NCI-H1436 treated with DMSO at 0.1 percent for 48 hours (cell line): Measurements from ENCODE around the gene MTCP1.
A peak's percentile ranks its signal among the peaks of the same experiment; 100 is the strongest.

Source experiments
- DNase-seq: peaks from one replicate; lab custom pipeline; 2025; lab: John Stamatoyannopoulos, UW

The MTCP1 gene

DNA sequence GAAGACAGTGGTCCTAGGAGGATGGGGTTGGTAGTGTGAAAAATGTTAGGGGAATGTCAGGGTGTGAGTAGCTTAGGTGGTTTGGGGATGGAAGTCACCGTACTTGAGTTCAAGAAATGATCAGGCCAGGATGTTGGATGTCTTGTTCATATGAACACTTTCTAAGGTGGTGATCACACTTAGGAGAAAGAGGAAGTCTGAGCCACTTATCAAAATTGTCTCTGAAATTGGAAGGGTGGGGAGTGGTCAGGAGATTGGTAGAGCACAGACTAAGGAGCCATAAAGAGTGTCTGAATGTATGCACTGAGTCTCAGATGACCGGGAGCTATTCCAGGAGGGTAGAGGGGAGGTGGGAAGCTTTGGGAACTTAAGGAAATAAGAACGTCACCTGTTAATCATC lies 17.3 kb downstream of the MTCP1 start:
- DNase-seq: no peak

- DNase-seq: no peak
Observed at GRCh38 chrX:155052738-155053498, 18.0 kb downstream of the MTCP1 start.

- peak; percentile 3 for DNase-seq
Observed at GRCh38 chrX:155048977-155049619, 21.8 kb downstream of the MTCP1 start.

GRCh38 chrX:155046811-155047528 lies 24.0 kb downstream of the MTCP1 start:
- DNase-seq: no peak

- no peak for DNase-seq
Observed at GRCh38 chrX:155046129-155046810, 24.7 kb downstream of the MTCP1 start.

DNA sequence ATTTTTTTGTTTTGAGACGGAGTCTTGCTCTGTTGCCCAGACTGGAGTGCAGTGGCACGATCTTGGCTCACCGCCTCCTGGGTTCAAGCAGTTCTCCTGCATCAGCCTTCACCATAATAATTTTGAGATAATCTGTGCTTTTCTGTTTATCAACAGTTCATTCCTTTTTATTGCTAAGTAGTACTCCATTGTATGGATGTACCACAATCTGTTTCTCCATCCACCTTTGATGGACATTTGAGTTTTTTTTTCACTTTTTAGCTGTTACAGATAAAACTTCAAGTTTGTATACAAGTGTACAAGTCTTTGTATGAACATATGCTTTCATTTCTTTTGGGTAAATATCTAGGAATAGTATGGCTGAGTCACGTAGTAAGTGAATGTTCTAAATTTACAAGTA lies 35.2 kb downstream of the MTCP1 start:
- DNase-seq: no peak

DNA sequence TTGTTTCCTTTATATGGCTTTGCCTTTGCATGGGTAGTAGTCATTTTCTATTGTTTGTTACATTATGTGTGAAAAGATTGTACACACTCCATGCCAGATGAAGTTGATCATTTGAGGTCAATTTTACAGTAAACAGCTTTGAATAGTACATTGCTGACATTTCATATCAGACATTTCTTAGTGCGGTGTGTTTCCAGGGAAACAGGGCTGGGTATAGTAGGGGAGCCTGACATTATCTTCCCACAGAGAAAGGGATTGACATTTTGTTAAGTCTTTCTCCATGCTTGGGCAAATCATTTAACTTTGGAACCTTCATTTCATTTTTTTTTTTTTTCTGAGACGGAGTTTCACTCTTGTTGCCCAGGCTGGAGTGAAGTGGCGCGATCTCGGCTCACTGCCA lies 39.3 kb downstream of the MTCP1 start:
- no peak for DNase-seq

- no peak for DNase-seq
Observed at GRCh38 chrX:155028877-155029291, 42.1 kb downstream of the MTCP1 start.

DNA sequence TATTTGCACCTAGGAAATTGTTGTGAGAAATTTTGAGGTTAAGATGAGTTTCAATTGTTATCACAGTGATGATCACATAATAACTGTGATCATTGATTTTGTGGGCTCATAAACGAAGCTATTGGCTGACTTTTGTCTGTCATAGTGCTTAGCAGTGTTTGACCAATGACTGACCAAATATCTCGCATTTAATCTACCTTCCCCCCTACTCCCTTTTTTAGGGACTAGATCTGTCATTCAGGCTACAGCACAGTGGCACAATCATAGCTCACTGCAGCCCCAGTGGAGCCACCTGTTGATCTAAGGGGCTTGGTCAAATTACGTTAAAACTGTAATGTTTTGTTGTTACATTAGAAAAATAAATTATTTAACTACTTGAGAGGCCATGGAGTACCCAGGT lies 42.8 kb downstream of the MTCP1 start:
- DNase-seq: no peak

GRCh38 chrX:155027509-155028066 lies 43.3 kb downstream of the MTCP1 start:
- no peak for DNase-seq

DNA sequence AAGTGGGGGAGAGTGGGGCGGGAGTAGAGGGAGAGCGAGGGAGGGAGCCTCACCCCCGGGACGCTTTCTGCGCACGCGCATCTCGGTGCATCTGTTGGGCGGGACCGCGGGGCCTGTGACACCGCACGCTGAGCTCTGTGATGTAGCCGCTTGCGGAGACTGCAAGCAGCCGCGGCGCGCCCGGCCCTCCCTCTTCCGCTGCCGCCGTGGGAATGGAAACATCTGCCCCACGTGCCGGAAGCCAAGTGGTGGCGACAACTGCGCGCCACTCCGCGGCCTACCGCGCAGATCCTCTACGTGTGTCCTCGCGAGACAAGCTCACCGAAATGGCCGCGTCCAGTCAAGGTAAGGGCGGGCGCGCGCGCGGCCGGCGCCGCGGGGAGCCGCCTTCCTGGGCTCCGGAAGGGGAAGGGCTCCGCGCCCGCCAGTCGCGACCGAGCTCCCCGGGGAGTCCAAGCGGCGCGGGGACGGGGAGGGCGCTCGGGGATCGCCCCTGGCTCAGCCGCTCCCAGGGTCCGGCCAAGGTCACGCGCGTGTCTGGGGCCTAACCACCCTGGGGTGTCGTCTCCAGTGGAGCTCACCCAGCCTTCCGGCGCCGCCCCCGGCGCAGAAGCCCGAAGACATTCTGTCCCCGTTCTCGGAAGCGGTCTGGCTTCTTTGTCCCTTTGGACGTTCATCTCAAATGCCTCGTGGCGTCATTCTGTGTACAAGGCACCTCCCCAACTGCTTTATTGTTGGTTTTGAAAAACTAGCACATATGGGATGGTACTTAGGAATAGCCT lies 44.0 kb downstream of the MTCP1 start, which contains the start of gene FUNDC2:
FUNDC2 (plus strand) TSS at position 118 of the 782 bp plus-strand sequence; CDS start at position 213, 95 bp downstream.
- peak; percentile 84 for DNase-seq

- DNase-seq: no peak
Observed at GRCh38 chrX:155026420-155026726, 44.6 kb downstream of the MTCP1 start.

DNA sequence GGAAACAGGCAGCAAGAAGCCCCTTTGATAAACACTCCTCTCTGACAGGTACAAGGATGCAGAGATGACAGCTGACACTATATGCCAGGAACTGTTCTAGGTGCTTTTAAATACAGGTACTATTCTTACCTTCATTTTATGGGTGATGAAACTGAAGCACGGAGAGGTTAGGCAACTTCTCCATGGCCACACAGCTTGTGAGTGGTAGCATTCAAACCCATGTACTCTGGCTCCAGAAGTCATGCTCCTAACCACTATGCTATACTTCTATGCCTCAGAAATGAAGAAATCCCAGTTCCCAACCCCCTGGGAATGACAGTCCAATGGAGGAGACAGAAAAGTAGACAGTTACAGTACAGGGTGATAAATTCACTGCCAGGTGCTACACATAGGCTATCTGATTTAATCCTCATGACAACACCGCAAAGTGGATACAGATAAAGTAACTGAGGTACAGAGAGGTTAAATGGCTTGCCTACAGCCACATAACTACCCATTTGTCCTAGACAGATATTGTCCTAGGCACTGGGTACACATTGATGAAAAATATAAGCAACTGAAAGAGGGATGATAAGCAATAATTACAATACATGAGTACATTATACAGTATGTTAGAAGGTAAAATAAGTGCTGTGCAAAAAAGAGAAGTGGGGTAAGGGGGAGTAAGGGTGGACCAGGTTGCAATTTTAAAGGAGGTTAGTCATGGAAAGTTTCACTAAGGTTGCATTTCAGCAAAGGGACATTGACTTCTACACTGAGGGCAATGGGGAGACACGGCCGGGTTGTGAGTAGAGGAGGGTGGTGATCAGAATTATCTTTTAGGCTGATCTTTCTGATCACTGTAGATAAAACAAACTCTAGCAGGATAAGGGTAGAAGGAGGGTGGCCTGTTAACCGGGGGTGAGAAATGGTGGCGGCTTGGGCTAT lies 46.8 kb downstream of the MTCP1 start:
- DNase-seq: no peak

- no peak for DNase-seq
Observed at GRCh38 chrX:155022585-155022984, 48.4 kb downstream of the MTCP1 start, which contains the start of gene F8. Gene F8 (minus strand): TSS chrX:155022723. CDS start chrX:155022552, 171 bp downstream.

GRCh38 chrX:155020591-155020990 lies 50.3 kb downstream of the MTCP1 start:
- DNase-seq: no peak
